ENCODE results near the gene FPR1. TPM values are rescaled to one million over a fixed set of nuclear protein-coding genes. Genes with fewer than 3 reads are reported as not detected.

Gene FPR1
- total RNA-seq, 4 donors from 2014 or later: 1.5 to 4.4 TPM; not detected in 2

GRCh38 chr19:51754109-51754508, 2.4 kb upstream of the FPR1 start:
- Histone ChIP-seq H3K27ac (peak overlapping the region in 1 of 4 donors; percentile 23), H3K4me1 (no peaks in the 10 kb centered on the region), H3K9me3 (no peaks in the 10 kb centered on the region), H3K36me3 (no peaks in the 10 kb centered on the region), H3K27me3 (no peaks in the 10 kb centered on the region), H3K4me3 (no peak overlapping the region)
- in situ Hi-C loops (cut with MboI; ENCODE audit: low pct_ligation_motif_present in 1 of 4, low pct_unique_long_range_greater_than_20kb in 1 of 4, low sequenced_read_pairs in 3 of 4): no loop called here
- WGBS, 2 donors (ENCODE audit: low coverage in 1 of 2): 81 to 100% methylated on average over 1 to 6 of the region's 6 CpGs
- no peak for DNase-seq
- intact Hi-C loops (cut with DNase I; ENCODE audit: low total_unique reads): no loop called here
- TF ChIP-seq POLR2AphosphoS5 (IDR thresholded peaks at IDR 0.05): no peak
- TF ChIP-seq EP300 (IDR thresholded peaks at IDR 0.05; ENCODE audit: low read depth): no peak
- no peak for TF ChIP-seq POLR2A (IDR thresholded peaks at IDR 0.05)
- no peak for TF ChIP-seq CTCF (IDR thresholded peaks at IDR 0.05)

- H3K27ac ChIP-seq: no peak overlapping the region
- TF ChIP-seq EP300 (IDR thresholded peaks at IDR 0.05; ENCODE audit: low read depth): no peak
- no peak for TF ChIP-seq CTCF (IDR thresholded peaks at IDR 0.05)
- TF ChIP-seq POLR2AphosphoS5 (IDR thresholded peaks at IDR 0.05): no peak
- H3K36me3 ChIP-seq: no peaks in the 10 kb centered on the region
- intact Hi-C loops (cut with DNase I; ENCODE audit: low total_unique reads) (no loop called here), in situ Hi-C loops (cut with MboI; ENCODE audit: low pct_ligation_motif_present in 1 of 4, low pct_unique_long_range_greater_than_20kb in 1 of 4, low sequenced_read_pairs in 3 of 4) (no loop called here)
- H3K27me3 ChIP-seq: no peaks in the 10 kb centered on the region
- H3K9me3 ChIP-seq: no peaks in the 10 kb centered on the region
- 63 to 79% methylated on average over 1 to 7 of the region's 7 CpGs for WGBS, 2 donors (ENCODE audit: low coverage in 1 of 2)
- H3K4me1 ChIP-seq: no peaks in the 10 kb centered on the region
- no peak for DNase-seq
- H3K4me3 ChIP-seq: no peak overlapping the region
Measured at GRCh38 chr19:51750400-51751094, 1.1 kb downstream of the FPR1 start.

GRCh38 chr19:51749979-51750378, 1.7 kb downstream of the FPR1 start:
- Histone ChIP-seq H3K4me3 (no peak overlapping the region), H3K4me1 (no peaks in the 10 kb centered on the region), H3K9me3 (no peaks in the 10 kb centered on the region), H3K27me3 (no peaks in the 10 kb centered on the region), H3K27ac (no peak overlapping the region), H3K36me3 (no peaks in the 10 kb centered on the region)
- WGBS, 2 donors (ENCODE audit: low coverage in 1 of 2): 77 to 80% methylated on average over 4 of the region's 4 CpGs
- no peak for DNase-seq
- no peak for TF ChIP-seq CTCF (IDR thresholded peaks at IDR 0.05)
- no peak for TF ChIP-seq POLR2A (IDR thresholded peaks at IDR 0.05)
- no peak for TF ChIP-seq EP300 (IDR thresholded peaks at IDR 0.05; ENCODE audit: low read depth)
- no peak for TF ChIP-seq POLR2AphosphoS5 (IDR thresholded peaks at IDR 0.05)
- in situ Hi-C loops (cut with MboI; ENCODE audit: low pct_ligation_motif_present in 1 of 4, low pct_unique_long_range_greater_than_20kb in 1 of 4, low sequenced_read_pairs in 3 of 4) (no loop called here), intact Hi-C loops (cut with DNase I; ENCODE audit: low total_unique reads) (no loop called here)

- in situ Hi-C loops (cut with MboI; ENCODE audit: low pct_ligation_motif_present in 1 of 4, low pct_unique_long_range_greater_than_20kb in 1 of 4, low sequenced_read_pairs in 3 of 4): no loop called here
- TF ChIP-seq CTCF (IDR thresholded peaks at IDR 0.05) (no peak), POLR2A (IDR thresholded peaks at IDR 0.05) (no peak), EP300 (IDR thresholded peaks at IDR 0.05; ENCODE audit: low read depth) (no peak), POLR2AphosphoS5 (IDR thresholded peaks at IDR 0.05) (no peak)
- Histone ChIP-seq H3K36me3 (no peaks in the 10 kb centered on the region), H3K4me1 (no peaks in the 10 kb centered on the region), H3K4me3 (no peak overlapping the region), H3K27ac (no peak overlapping the region), H3K27me3 (no peaks in the 10 kb centered on the region), H3K9me3 (no peaks in the 10 kb centered on the region)
- WGBS, 2 donors (ENCODE audit: low coverage in 1 of 2): 63% methylated on average over 7 of the region's 7 CpGs; no CpG with 5 or more reads in 1 of the 2 donors
- intact Hi-C loops (cut with DNase I; ENCODE audit: low total_unique reads): no loop called here
- DNase-seq: no peak
Measured at GRCh38 chr19:51746731-51747130, 4.9 kb downstream of the FPR1 start.

Data from transverse colon (tissue), 4 donors.